Panc1 (cell line): ENCODE results near the gene FBXO15.
A peak's percentile ranks its signal among the peaks of the same experiment; 100 is the strongest.

Experiments
- CTCF ChIP-seq: fragments of 450-650 bp; IDR thresholded peaks from 2 replicates; pipeline ENCODE4 v1.5.1; 2017; ENCODE audit warnings: mild to moderate bottlenecking
- POLR2AphosphoS5 ChIP-seq: IDR thresholded peaks from 2 replicates; pipeline ENCODE4 v1.6.1; 2012; ENCODE audit warnings: mild to moderate bottlenecking, low read depth, low read length, moderate library complexity
- REST ChIP-seq, 2 experiments: IDR thresholded peaks; 2 replicates each; pipeline ENCODE4 v1.6.1; 2011 to 2012; ENCODE audit warnings: low read depth in 2 of 2, control low read depth in 1 of 2, low read length in 1 of 2, mild to moderate bottlenecking in 1 of 2, moderate library complexity in 1 of 2; ENCODE audit not compliant: insufficient read depth in 1 of 2
- SIN3A ChIP-seq: IDR thresholded peaks from 2 replicates; pipeline ENCODE4 v1.6.1; 2012; ENCODE audit warnings: low read depth, mild to moderate bottlenecking, low read length, moderate library complexity, borderline replicate concordance; ENCODE audit not compliant: insufficient read depth
- TCF7L2 ChIP-seq: IDR thresholded peaks from 2 replicates; pipeline ENCODE4 v1.6.1; 2011; ENCODE audit warnings: mild to moderate bottlenecking, low read depth, low read length, inconsistent platforms

GRCh38 chr18:74152857-74153256, 5.2 kb upstream of the FBXO15 start:
- TF ChIP-seq CTCF = peak; percentile 67
- no peak for TF ChIP-seq POLR2AphosphoS5
- TF ChIP-seq REST (IDR thresholded peaks at IDR 0.05; ENCODE audit: insufficient read depth in 1 of 2, low read depth in 2 of 2, low read length in 1 of 2) = no peak
- TF ChIP-seq TCF7L2 = no peak
- no peak for TF ChIP-seq SIN3A
